HFFc6 (cell line): ENCODE results near the gene KLHL21. TPM values are rescaled to one million over a fixed set of nuclear protein-coding genes. Genes with fewer than 3 reads are reported as not detected.
A peak's percentile ranks its signal among the peaks of the same experiment; 100 is the strongest.

Experiments used
- DNase-seq: peaks from one replicate; pipeline ENCODE4 v3.0.0-alpha.2; 2018
- H3K27ac Mint-ChIP-seq: 2 replicates; pipeline ENCODE4 v1.8.0; 2020; ENCODE audit warnings: mild to moderate bottlenecking, mixed read lengths
- H3K27me3 Mint-ChIP-seq: 2 replicates; pipeline ENCODE4 v1.8.0; 2021; ENCODE audit warnings: mild to moderate bottlenecking, moderate library complexity, mixed read lengths; ENCODE audit not compliant: insufficient read depth
- H3K36me3 Mint-ChIP-seq: 2 replicates; pipeline ENCODE4 v1.8.0; 2021; ENCODE audit warnings: low read depth, mixed read lengths
- H3K4me1 Mint-ChIP-seq: 2 replicates; pipeline ENCODE4 v1.8.0; 2020; ENCODE audit warnings: low read depth, mixed read lengths
- H3K4me3 Mint-ChIP-seq: 2 replicates; pipeline ENCODE4 v1.8.0; 2020; ENCODE audit warnings: mild to moderate bottlenecking, moderate library complexity, mixed read lengths
- H3K9me3 Mint-ChIP-seq: 2 replicates; pipeline ENCODE4 v1.8.0; 2020; ENCODE audit warnings: mild to moderate bottlenecking, mixed read lengths
- CTCF ChIP-seq: fragments of 200-600 bp; sonication (generic); IDR thresholded peaks from 2 replicates; pipeline ENCODE4 v1.5.0; 2021; ENCODE audit warnings: antibody characterized with exemption, mild to moderate bottlenecking
- total RNA-seq, 6 experiments: library from RNA; stranded (reverse); fragmentation: NEBNext Ultra II Directional; extraction: Animal tissue kit (Norgen Biotek cat#: 25700); gene quantifications; 2 replicates in 1 of 6; 3 replicates in 5 of 6; pipeline ENCODE4 v1.2.3, GENCODE V29; 2021

Gene KLHL21
- total RNA-seq, 6 experiments from 2014 or later = 21.1 to 31.5 (median 22.6) TPM

GRCh38 chr1:6634371-6635052 is 31.8 kb upstream of the KLHL21 start:
- peak; percentile 66 for TF ChIP-seq CTCF
- H3K27ac Mint-ChIP-seq = no peak overlapping the region
- DNase-seq = no peak
- H3K36me3 Mint-ChIP-seq = peaks cover 2% of the 10 kb centered on the region; the same call in 1 of the 2 replicates
- H3K4me3 Mint-ChIP-seq = no peak overlapping the region
- peaks cover 16% of the 10 kb centered on the region for H3K4me1 Mint-ChIP-seq
- no peaks in the 10 kb centered on the region; the same call in none of the 2 replicates for H3K27me3 Mint-ChIP-seq
- no peaks in the 10 kb centered on the region for H3K9me3 Mint-ChIP-seq

- no peak for DNase-seq
- Mint-ChIP-seq H3K4me3 (no peak overlapping the region), H3K9me3 (no peaks in the 10 kb centered on the region), H3K27ac (no peak overlapping the region; the same call in 1 of the 2 replicates), H3K27me3 (no peaks in the 10 kb centered on the region; the same call in none of the 2 replicates), H3K4me1 (peaks cover 17% of the 10 kb centered on the region), H3K36me3 (peaks cover 2% of the 10 kb centered on the region)
- TF ChIP-seq CTCF = no peak
These were observed 30.2 kb upstream of the KLHL21 start for GRCh38 chr1:6632588-6633514.

GRCh38 chr1:6631058-6631457 is 28.4 kb upstream of the KLHL21 start:
- no peak for TF ChIP-seq CTCF
- DNase-seq = no peak
- Mint-ChIP-seq H3K4me3 (no peak overlapping the region), H3K36me3 (peaks cover 19% of the 10 kb centered on the region), H3K9me3 (no peaks in the 10 kb centered on the region), H3K4me1 (peaks cover 16% of the 10 kb centered on the region), H3K27me3 (peaks cover 1% of the 10 kb centered on the region), H3K27ac (no peak overlapping the region)

- no peak overlapping the region for H3K27ac Mint-ChIP-seq
- no peaks in the 10 kb centered on the region for H3K9me3 Mint-ChIP-seq
- peaks cover 14% of the 10 kb centered on the region for H3K4me1 Mint-ChIP-seq
- peaks cover 25% of the 10 kb centered on the region for H3K36me3 Mint-ChIP-seq
- H3K4me3 Mint-ChIP-seq = no peak overlapping the region
- H3K27me3 Mint-ChIP-seq = peaks cover 4% of the 10 kb centered on the region
- no peak for DNase-seq
- TF ChIP-seq CTCF = no peak
These were observed 27.4 kb upstream of the KLHL21 start for GRCh38 chr1:6630027-6630426.

- Mint-ChIP-seq H3K36me3 (peaks cover 30% of the 10 kb centered on the region), H3K27ac (no peak overlapping the region; the same call in 1 of the 2 replicates), H3K4me1 (peaks cover 22% of the 10 kb centered on the region), H3K4me3 (no peak overlapping the region), H3K27me3 (peaks cover 8% of the 10 kb centered on the region), H3K9me3 (no peaks in the 10 kb centered on the region)
- DNase-seq = no peak
- no peak for TF ChIP-seq CTCF
These were observed 26.4 kb upstream of the KLHL21 start for GRCh38 chr1:6628971-6629479.
